GM23338 (cell line): ENCODE measurements around the gene FRAT1. TPM values are rescaled to one million over a fixed set of nuclear protein-coding genes. Genes with fewer than 3 reads are reported as not detected.

Experiments used
- ATAC-seq: fragments of 200-7000 bp; cut with Tn5 transposase; 3 replicates; pipeline ENCODE4 v1.9.1; 2020
- DNase-seq: peaks from one replicate; pipeline ENCODE4 v3.0.0-alpha.2; 2015; ENCODE audit warnings: low spot score
- H2AFZ ChIP-seq: fragments of 200-600 bp; sonication (generic); 2 replicates; pipeline ENCODE4 v1.8.0; 2016; ENCODE audit warnings: antibody characterized with exemption, mild to moderate bottlenecking, moderate library complexity
- H3F3A ChIP-seq: fragments of 200-600 bp; sonication (generic); replicated peaks from 2 replicates; pipeline ENCODE4 v1.8.0; 2017; ENCODE audit warnings: antibody characterized with exemption, mixed run types, low read depth
- H3K27ac ChIP-seq: fragments of 200-600 bp; sonication (generic); 2 replicates; pipeline ENCODE4 v1.6.1; 2016; ENCODE audit warnings: low read depth
- H3K27me3 ChIP-seq: fragments of 200-600 bp; sonication (generic); 2 replicates; pipeline ENCODE4 v1.8.0; 2016; ENCODE audit warnings: mild to moderate bottlenecking, mixed run types, moderate library complexity; ENCODE audit not compliant: insufficient read depth
- H3K36me3 ChIP-seq: fragments of 200-600 bp; sonication (generic); 2 replicates; pipeline ENCODE4 v1.8.0; 2016; ENCODE audit warnings: mild to moderate bottlenecking; ENCODE audit not compliant: insufficient read depth
- H3K4me1 ChIP-seq: fragments of 200-600 bp; sonication (generic); 2 replicates; pipeline ENCODE4 v1.8.0; 2016; ENCODE audit warnings: mild to moderate bottlenecking, moderate library complexity; ENCODE audit not compliant: insufficient read depth
- H3K4me2 ChIP-seq: fragments of 200-600 bp; sonication (generic); 2 replicates; pipeline ENCODE4 v1.7.1; 2017; ENCODE audit warnings: mixed run types
- H3K4me3 ChIP-seq: fragments of 200-600 bp; sonication (generic); 2 replicates; pipeline ENCODE4 v1.6.1; 2016; ENCODE audit warnings: mixed run types
- H3K79me2 ChIP-seq: fragments of 200-600 bp; sonication (generic); replicated peaks from 2 replicates; pipeline ENCODE4 v1.8.0; 2017; ENCODE audit warnings: mild to moderate bottlenecking; ENCODE audit not compliant: insufficient read depth
- H3K9me2 ChIP-seq: fragments of 200-600 bp; sonication (generic); 2 replicates; pipeline ENCODE4 v1.8.0; 2017; ENCODE audit not compliant: insufficient read depth
- H4K20me1 ChIP-seq: fragments of 200-600 bp; sonication (generic); replicated peaks from 2 replicates; pipeline ENCODE4 v1.8.0; 2017; ENCODE audit warnings: mild to moderate bottlenecking; ENCODE audit not compliant: insufficient read depth
- H3K27ac Mint-ChIP-seq: 2 replicates; pipeline ENCODE4 v1.8.0; 2020; ENCODE audit warnings: inconsistent platforms, mild to moderate bottlenecking, moderate library complexity, mixed read lengths
- H3K27me3 Mint-ChIP-seq: 3 replicates; pipeline ENCODE4 v1.8.0; 2022; ENCODE audit warnings: low read depth, mild to moderate bottlenecking, moderate library complexity, mixed read lengths, inconsistent platforms; ENCODE audit not compliant: insufficient read depth, poor library complexity
- H3K36me3 Mint-ChIP-seq: 3 replicates; pipeline ENCODE4 v1.8.0; 2021; ENCODE audit warnings: low read depth, mild to moderate bottlenecking, inconsistent platforms, moderate library complexity, mixed read lengths
- H3K4me1 Mint-ChIP-seq: 3 replicates; pipeline ENCODE4 v1.8.0; 2020; ENCODE audit warnings: mild to moderate bottlenecking, inconsistent platforms, mixed read lengths
- H3K4me3 Mint-ChIP-seq: 3 replicates; pipeline ENCODE4 v1.8.0; 2021; ENCODE audit warnings: moderate library complexity, mild to moderate bottlenecking, inconsistent platforms, mixed read lengths
- H3K9me3 Mint-ChIP-seq: 3 replicates; pipeline ENCODE4 v1.8.0; 2020; ENCODE audit warnings: moderate library complexity, mild to moderate bottlenecking, inconsistent platforms, mixed read lengths
- CREB1 ChIP-seq: fragments of 250-450 bp; sonication (Bioruptor Pico); IDR thresholded peaks from 2 replicates; pipeline ENCODE4 v1.5.0; 2020; ENCODE audit warnings: low read depth, mild to moderate bottlenecking, moderate library complexity
- CTCF ChIP-seq, 2 experiments: fragments of 200-600 bp in 1 of 2; sonication (generic) in 1 of 2; conservative IDR thresholded peaks; 2 replicates each; pipeline versions ENCODE4 v1.5.1 to v1.6.1; 2016 to 2017; ENCODE audit warnings: antibody characterized with exemption in 2 of 2, low read depth in 2 of 2, mild to moderate bottlenecking in 2 of 2, moderate library complexity in 1 of 2
- EZH2 ChIP-seq: fragments of 200-600 bp; sonication (generic); IDR thresholded peaks from one replicate; pipeline ENCODE4 v1.8.0; 2017; ENCODE audit warnings: antibody characterized with exemption, mild to moderate bottlenecking, low read depth; ENCODE audit not compliant: unreplicated experiment
- EZH2phosphoT487 ChIP-seq: fragments of 200-600 bp; sonication (generic); IDR thresholded peaks from one replicate; pipeline ENCODE4 v1.8.1; 2018; ENCODE audit warnings: antibody characterized with exemption; ENCODE audit not compliant: unreplicated experiment
- JUNB ChIP-seq: IDR thresholded peaks from one replicate; pipeline ENCODE4 v1.6.1; 2016; ENCODE audit warnings: antibody characterized with exemption; ENCODE audit not compliant: unreplicated experiment
- NANOG ChIP-seq: IDR thresholded peaks from 2 replicates; pipeline ENCODE4 v1.6.1; 2016; ENCODE audit warnings: antibody characterized with exemption, borderline replicate concordance
- POLR2AphosphoS5 ChIP-seq: IDR thresholded peaks from 2 replicates; pipeline ENCODE4 v1.6.1; 2016; ENCODE audit warnings: antibody characterized with exemption, low read depth
- REST ChIP-seq: IDR thresholded peaks from one replicate; pipeline ENCODE4 v1.6.1; 2018; ENCODE audit warnings: antibody characterized with exemption; ENCODE audit not compliant: unreplicated experiment
- STAT1 ChIP-seq: IDR thresholded peaks from one replicate; pipeline ENCODE4 v1.6.1; 2016; ENCODE audit warnings: antibody characterized with exemption; ENCODE audit not compliant: unreplicated experiment
- ZNF114 ChIP-seq: fragments of 250-450 bp; sonication (Bioruptor Pico); IDR thresholded peaks from 2 replicates; pipeline ENCODE4 v1.5.0; 2020; ENCODE audit warnings: mild to moderate bottlenecking, moderate library complexity
- ZNF331 ChIP-seq: fragments of 250-450 bp; sonication (Bioruptor Pico); IDR thresholded peaks from 2 replicates; pipeline ENCODE4 v1.5.0; 2020; ENCODE audit warnings: low read depth, mild to moderate bottlenecking, moderate library complexity
- ZNF462 ChIP-seq: fragments of 250-450 bp; sonication (Bioruptor Pico); IDR thresholded peaks from 2 replicates; pipeline ENCODE4 v1.5.0; 2020; ENCODE audit warnings: mild to moderate bottlenecking, moderate library complexity
- polyA plus RNA-seq: library from polyadenylated mRNA; unstranded; fragments of >200 nt; fragmentation: Nextera tagmentation; extraction: Ambion mirVana; gene quantifications from 2 replicates; pipeline ENCODE4 v1.2.1, GENCODE V29; 2016
- total RNA-seq: library from RNA; depleted of rRNA; stranded (reverse); fragments of >200 nt; shearing (Covaris generic); gene quantifications from 2 replicates; pipeline ENCODE4 v1.2.3, GENCODE V29; 2014
- TF ChIP-seq, protein P1 (sequence below): IDR thresholded peaks from 2 replicates; pipeline ENCODE4 v1.6.1; 2016; ENCODE audit warnings: antibody characterized with exemption

Gene FRAT1
- total and polyA plus RNA-seq, 2 experiments from 2014 or later: 1.4 to 8.5 TPM

GRCh38 chr10:97358781-97359180 is 39.7 kb downstream of the FRAT1 start:
- peaks cover 58% of the 10 kb centered on the region for H3K36me3 Mint-ChIP-seq
- H3K27ac ChIP-seq: no peak overlapping the region
- no peaks in the 10 kb centered on the region for H3K27me3 ChIP-seq
- H3F3A ChIP-seq: peaks cover 10% of the 10 kb centered on the region
- H3K4me3 Mint-ChIP-seq: no peak overlapping the region
- DNase-seq (no peak), ATAC-seq (no peak)
- H3K4me3 ChIP-seq: no peak overlapping the region
- peaks cover 17% of the 10 kb centered on the region; the same call in 1 of the 2 replicates for H3K36me3 ChIP-seq
- H3K4me1 ChIP-seq: 0 out of 2 replicates have a peak, but pooled peaks cover 2% of the 10 kb centered on the region
- no peaks in the 10 kb centered on the region; the same call in 2 of the 3 replicates for H3K9me3 Mint-ChIP-seq
- no peak overlapping the region for H3K4me2 ChIP-seq
- H3K27me3 Mint-ChIP-seq: peaks cover 10% of the 10 kb centered on the region
- H3K9me2 ChIP-seq: no peaks in the 10 kb centered on the region
- TF ChIP-seq CTCF (conservative IDR thresholded peaks at IDR 0.05; ENCODE audit: low read depth in 2 of 2) (no peak), ZNF462 (CRISPR knock-in tag) (no peak), CREB1 (CRISPR knock-in tag) (no peak), STAT1 (no peak), REST (no peak), ZNF114 (CRISPR knock-in tag) (no peak), EZH2 (no peak), POLR2AphosphoS5 (no peak), ZNF331 (no peak), NANOG (no peak), EZH2phosphoT487 (no peak), JUNB (no peak)
- TF ChIP-seq, protein P1, sequence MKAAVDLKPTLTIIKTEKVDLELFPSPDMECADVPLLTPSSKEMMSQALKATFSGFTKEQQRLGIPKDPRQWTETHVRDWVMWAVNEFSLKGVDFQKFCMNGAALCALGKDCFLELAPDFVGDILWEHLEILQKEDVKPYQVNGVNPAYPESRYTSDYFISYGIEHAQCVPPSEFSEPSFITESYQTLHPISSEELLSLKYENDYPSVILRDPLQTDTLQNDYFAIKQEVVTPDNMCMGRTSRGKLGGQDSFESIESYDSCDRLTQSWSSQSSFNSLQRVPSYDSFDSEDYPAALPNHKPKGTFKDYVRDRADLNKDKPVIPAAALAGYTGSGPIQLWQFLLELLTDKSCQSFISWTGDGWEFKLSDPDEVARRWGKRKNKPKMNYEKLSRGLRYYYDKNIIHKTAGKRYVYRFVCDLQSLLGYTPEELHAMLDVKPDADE: no peak
- H3K4me1 Mint-ChIP-seq: peaks cover 5% of the 10 kb centered on the region; the same call in 2 of the 3 replicates
- no peak overlapping the region for H2AFZ ChIP-seq
- no peak overlapping the region for H3K27ac Mint-ChIP-seq
- no peaks in the 10 kb centered on the region for H3K79me2 ChIP-seq
- H4K20me1 ChIP-seq: no peaks in the 10 kb centered on the region; the same call in 1 of the 2 replicates
